C4-2B (cell line): ENCODE measurements around the gene TNFRSF18.

ENCODE experiments used
- CTCF ChIP-seq: fragments of 450-650 bp; conservative IDR thresholded peaks from 2 replicates; pipeline ENCODE4 v1.5.1; 2017; ENCODE audit warnings: mild to moderate bottlenecking
- ZFX ChIP-seq: fragments of 450-650 bp; IDR thresholded peaks from 2 replicates; pipeline ENCODE4 v1.6.1; 2017

GRCh38 chr1:1253972-1254666 lies 47.7 kb upstream of the TNFRSF18 start:
- TF ChIP-seq CTCF: no peak
- no peak for TF ChIP-seq ZFX
